A549 (cell line): ENCODE measurements around the gene DUS2.

Source experiments
- CTCF ChIP-seq: fragments of >200 bp; sonication (Bioruptor Twin); formaldehyde crosslinking; IDR thresholded peaks from 3 replicates; pipeline ENCODE4 v1.5.1; 2016
- FOSL2 ChIP-seq, 2 experiments: fragments of 450-650 bp in 1 of 2; fragments of >200 bp in 1 of 2; sonication (Bioruptor Twin) in 1 of 2; formaldehyde crosslinking; IDR thresholded peaks; 2 replicates each; pipeline versions ENCODE4 v1.5.0 to v1.6.1; 2016 to 2020; ENCODE audit warnings: mild to moderate bottlenecking in 1 of 2, moderate library complexity in 1 of 2
- FOXS1 ChIP-seq: fragments of 250-450 bp; sonication (Bioruptor Pico); IDR thresholded peaks from 2 replicates; pipeline ENCODE4 v1.5.0; 2020; ENCODE audit warnings: mild to moderate bottlenecking, moderate library complexity
- POLR2A ChIP-seq: IDR thresholded peaks from 2 replicates; pipeline ENCODE4 v1.6.1; 2012; ENCODE audit warnings: mild to moderate bottlenecking, low read length

GRCh38 chr16:68013440-68013839, 9.6 kb upstream of the DUS2 start:
- TF ChIP-seq CTCF, result no peak
- no peak for TF ChIP-seq POLR2A
- TF ChIP-seq FOXS1 (CRISPR knock-in tag), result no peak
- no peak for TF ChIP-seq FOSL2 (IDR thresholded peaks at IDR 0.05)
- no peak for TF ChIP-seq FOSL2 (CRISPR knock-in tag; IDR thresholded peaks at IDR 0.05)
